ENCODE results near the gene B4GALNT1. TPM values are rescaled to one million over a fixed set of nuclear protein-coding genes. Genes with fewer than 3 reads are reported as not detected.

B4GALNT1 gene
- polyA plus RNA-seq, 1 donor from 2014 or later: 99.9 TPM

DNA sequence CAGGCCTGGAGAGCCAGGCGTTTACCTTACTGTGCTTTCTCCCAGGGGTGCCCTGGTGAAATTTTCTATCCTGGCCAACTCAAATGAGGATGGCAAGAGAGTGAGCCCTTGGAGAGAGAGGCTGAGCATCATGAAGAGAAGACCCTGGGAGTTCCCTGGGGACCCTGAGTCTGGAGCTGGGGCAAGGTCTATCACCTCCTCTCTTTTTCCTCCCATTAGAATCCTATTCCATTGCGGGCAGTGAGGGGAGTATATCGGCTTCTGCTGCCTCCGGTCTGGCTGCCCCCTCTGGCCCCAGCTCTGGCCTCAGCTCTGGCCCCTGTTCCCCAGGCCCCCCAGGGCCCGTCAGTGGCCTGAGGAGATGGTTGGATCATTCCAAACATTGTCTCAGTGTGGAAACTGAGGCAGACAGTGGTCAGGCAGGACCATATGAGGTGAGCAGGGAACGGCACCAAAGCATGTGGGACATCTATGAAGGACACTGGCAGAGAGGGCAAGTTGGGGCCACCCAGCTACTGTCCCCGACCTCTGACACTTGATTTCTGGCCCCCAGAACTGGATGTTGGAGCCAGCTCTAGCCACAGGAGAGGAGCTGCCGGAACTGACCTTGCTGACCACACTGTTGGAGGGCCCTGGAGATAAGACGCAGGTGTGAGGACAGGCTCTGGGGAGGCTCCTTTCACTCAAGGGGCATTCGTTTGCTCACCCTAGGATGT, 20.1 kb downstream of the B4GALNT1 start:
- H3K27me3 ChIP-seq (ENCODE audit: insufficient read depth, low read depth, low read length): peaks cover 14% of the 10 kb centered on the region
- no peaks in the 10 kb centered on the region for H3K9me3 ChIP-seq (ENCODE audit: low read length)
- no peak overlapping the region for H3K9ac ChIP-seq (ENCODE audit: low read length)
- H3K9me2 ChIP-seq (ENCODE audit: insufficient read depth, low read length): no peaks in the 10 kb centered on the region
- H3K27ac ChIP-seq (ENCODE audit: low read length): no peak overlapping the region
- TF ChIP-seq POLR2AphosphoS5 (IDR thresholded peaks at IDR 0.05) (no peak), EP300 (conservative IDR thresholded peaks at IDR 0.05; ENCODE audit: poor library complexity, severe bottlenecking) (no peak), TAF1 (IDR thresholded peaks at IDR 0.05; ENCODE audit: low read depth) (no peak), CTCF (IDR thresholded peaks at IDR 0.05; ENCODE audit: poor library complexity, severe bottlenecking) (no peak), SMC3 (conservative IDR thresholded peaks at IDR 0.05; ENCODE audit: poor library complexity) (no peak), EZH2 (IDR thresholded peaks at IDR 0.05; ENCODE audit: borderline replicate concordance, insufficient read depth, low read length, poor library complexity, severe bottlenecking) (no peak), MXI1 (conservative IDR thresholded peaks at IDR 0.05; ENCODE audit: poor library complexity, severe bottlenecking) (no peak), RAD21 (conservative IDR thresholded peaks at IDR 0.05) (no peak)
- TF ChIP-seq, protein P1, sequence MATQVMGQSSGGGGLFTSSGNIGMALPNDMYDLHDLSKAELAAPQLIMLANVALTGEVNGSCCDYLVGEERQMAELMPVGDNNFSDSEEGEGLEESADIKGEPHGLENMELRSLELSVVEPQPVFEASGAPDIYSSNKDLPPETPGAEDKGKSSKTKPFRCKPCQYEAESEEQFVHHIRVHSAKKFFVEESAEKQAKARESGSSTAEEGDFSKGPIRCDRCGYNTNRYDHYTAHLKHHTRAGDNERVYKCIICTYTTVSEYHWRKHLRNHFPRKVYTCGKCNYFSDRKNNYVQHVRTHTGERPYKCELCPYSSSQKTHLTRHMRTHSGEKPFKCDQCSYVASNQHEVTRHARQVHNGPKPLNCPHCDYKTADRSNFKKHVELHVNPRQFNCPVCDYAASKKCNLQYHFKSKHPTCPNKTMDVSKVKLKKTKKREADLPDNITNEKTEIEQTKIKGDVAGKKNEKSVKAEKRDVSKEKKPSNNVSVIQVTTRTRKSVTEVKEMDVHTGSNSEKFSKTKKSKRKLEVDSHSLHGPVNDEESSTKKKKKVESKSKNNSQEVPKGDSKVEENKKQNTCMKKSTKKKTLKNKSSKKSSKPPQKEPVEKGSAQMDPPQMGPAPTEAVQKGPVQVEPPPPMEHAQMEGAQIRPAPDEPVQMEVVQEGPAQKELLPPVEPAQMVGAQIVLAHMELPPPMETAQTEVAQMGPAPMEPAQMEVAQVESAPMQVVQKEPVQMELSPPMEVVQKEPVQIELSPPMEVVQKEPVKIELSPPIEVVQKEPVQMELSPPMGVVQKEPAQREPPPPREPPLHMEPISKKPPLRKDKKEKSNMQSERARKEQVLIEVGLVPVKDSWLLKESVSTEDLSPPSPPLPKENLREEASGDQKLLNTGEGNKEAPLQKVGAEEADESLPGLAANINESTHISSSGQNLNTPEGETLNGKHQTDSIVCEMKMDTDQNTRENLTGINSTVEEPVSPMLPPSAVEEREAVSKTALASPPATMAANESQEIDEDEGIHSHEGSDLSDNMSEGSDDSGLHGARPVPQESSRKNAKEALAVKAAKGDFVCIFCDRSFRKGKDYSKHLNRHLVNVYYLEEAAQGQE (IDR thresholded peaks at IDR 0.05; ENCODE audit: borderline replicate concordance): no peak
- H3K4me3 ChIP-seq (ENCODE audit: low read length): no peak overlapping the region
- H3F3A ChIP-seq (ENCODE audit: insufficient read depth, low read length, poor library complexity, severe bottlenecking): no peaks in the 10 kb centered on the region
- no peaks in the 10 kb centered on the region for H3K79me2 ChIP-seq (replicated peaks; ENCODE audit: insufficient read depth, low read length)
- no peak overlapping the region for H3K4me2 ChIP-seq (ENCODE audit: low read length)
- no peaks in the 10 kb centered on the region for H3K36me3 ChIP-seq (ENCODE audit: insufficient read depth, low read length)
- H4K20me1 ChIP-seq (ENCODE audit: insufficient read depth): no peaks in the 10 kb centered on the region
- H2AFZ ChIP-seq (ENCODE audit: low read depth, low read length): no peak overlapping the region

DNA sequence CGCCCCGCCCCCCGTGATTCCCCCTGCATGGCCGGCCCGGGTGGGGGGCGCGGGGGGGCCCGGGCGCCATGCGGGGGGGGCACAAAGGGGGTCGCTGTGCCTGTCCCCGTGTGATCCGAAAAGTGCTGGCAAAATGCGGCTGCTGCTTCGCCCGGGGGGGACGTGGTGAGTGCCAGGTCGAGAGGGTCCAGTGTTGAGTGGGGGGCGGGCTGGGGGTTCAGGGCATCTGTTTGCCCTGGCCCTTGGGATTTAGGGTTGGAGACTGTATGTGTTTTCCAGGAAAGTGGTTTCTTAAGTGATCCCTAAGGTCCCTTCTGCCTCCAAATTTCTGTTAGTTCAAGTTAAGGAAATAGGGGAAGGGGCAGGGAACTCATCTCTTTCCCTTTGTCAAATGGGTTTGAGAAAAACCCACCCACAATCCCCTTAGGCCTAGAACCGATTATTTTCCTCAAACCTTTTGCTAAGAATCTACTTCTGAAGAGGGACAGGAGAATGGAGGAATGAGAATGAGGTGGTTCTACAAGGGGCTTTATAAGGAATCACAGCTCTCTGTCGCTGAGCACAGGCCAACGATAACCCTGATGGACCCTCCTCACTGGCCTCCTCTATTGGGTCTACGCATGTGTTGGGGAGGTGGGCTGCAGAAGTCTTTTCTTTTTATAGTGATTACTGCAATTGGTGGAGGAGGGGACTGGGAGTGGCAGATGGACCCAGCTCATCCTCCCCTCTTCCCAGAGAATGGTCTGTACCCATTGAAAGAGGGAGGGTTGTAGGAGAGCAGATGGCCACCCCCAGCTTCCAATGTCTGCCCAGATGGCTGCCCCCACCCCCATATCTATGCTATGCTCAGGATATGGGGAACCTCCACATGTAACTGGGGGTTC, 20.9 kb downstream of the B4GALNT1 start:
- no peak overlapping the region for H2AFZ ChIP-seq (ENCODE audit: low read depth, low read length)

More for the DNA sequence above, 20.9 kb downstream of the B4GALNT1 start:
- Histone ChIP-seq H3K4me3 (ENCODE audit: low read length) (peak overlapping the region; percentile 69), H3K27ac (ENCODE audit: low read length) (no peak overlapping the region), H3K4me2 (ENCODE audit: low read length) (no peak overlapping the region), H3K9me3 (ENCODE audit: low read length) (no peaks in the 10 kb centered on the region), H3K79me2 (replicated peaks; ENCODE audit: insufficient read depth, low read length) (no peaks in the 10 kb centered on the region), H3K9me2 (ENCODE audit: insufficient read depth, low read length) (no peaks in the 10 kb centered on the region), H3K36me3 (ENCODE audit: insufficient read depth, low read length) (no peaks in the 10 kb centered on the region), H4K20me1 (ENCODE audit: insufficient read depth) (no peaks in the 10 kb centered on the region), H3F3A (ENCODE audit: insufficient read depth, low read length, poor library complexity, severe bottlenecking) (no peaks in the 10 kb centered on the region), H3K9ac (ENCODE audit: low read length) (peak overlapping the region; percentile 66), H3K27me3 (ENCODE audit: insufficient read depth, low read depth, low read length) (peaks cover 13% of the 10 kb centered on the region)
- TF ChIP-seq CTCF (IDR thresholded peaks at IDR 0.05; ENCODE audit: poor library complexity, severe bottlenecking) (no peak), SMC3 (conservative IDR thresholded peaks at IDR 0.05; ENCODE audit: poor library complexity) (no peak), MXI1 (conservative IDR thresholded peaks at IDR 0.05; ENCODE audit: poor library complexity, severe bottlenecking) (no peak), EZH2 (IDR thresholded peaks at IDR 0.05; ENCODE audit: borderline replicate concordance, insufficient read depth, low read length, poor library complexity, severe bottlenecking) (no peak), POLR2AphosphoS5 (IDR thresholded peaks at IDR 0.05) (no peak), TAF1 (IDR thresholded peaks at IDR 0.05; ENCODE audit: low read depth) (no peak), EP300 (conservative IDR thresholded peaks at IDR 0.05; ENCODE audit: poor library complexity, severe bottlenecking) (no peak), RAD21 (conservative IDR thresholded peaks at IDR 0.05) (no peak)
- TF ChIP-seq, protein P1 (IDR thresholded peaks at IDR 0.05; ENCODE audit: borderline replicate concordance): no peak

Data from neural cell (in vitro differentiated cells).